ENCODE data around the gene COBL.

COBL gene

GRCh38 chr7:51229620-51230323, 86.8 kb downstream of the COBL start:
- no peak for TF ChIP-seq CTCF (IDR thresholded peaks at IDR 0.05; ENCODE audit: extremely low read depth, missing control alignments)
- no peak for DNase-seq (ENCODE audit: low spot score)

- DNase-seq (ENCODE audit: low spot score) = no peak
- no peak for TF ChIP-seq CTCF (IDR thresholded peaks at IDR 0.05; ENCODE audit: extremely low read depth, missing control alignments)
These were observed 87.5 kb downstream of the COBL start for GRCh38 chr7:51229106-51229537.

- no peak for TF ChIP-seq CTCF (IDR thresholded peaks at IDR 0.05; ENCODE audit: extremely low read depth, missing control alignments)
- DNase-seq (ENCODE audit: low spot score) = no peak
These were observed 88.1 kb downstream of the COBL start for GRCh38 chr7:51228386-51228958.

- TF ChIP-seq CTCF (IDR thresholded peaks at IDR 0.05; ENCODE audit: extremely low read depth, missing control alignments) = no peak
- DNase-seq (ENCODE audit: low spot score) = no peak
These were observed 88.7 kb downstream of the COBL start for GRCh38 chr7:51227861-51228260.

GRCh38 chr7:51226916-51227535, 89.6 kb downstream of the COBL start:
- no peak for TF ChIP-seq CTCF (IDR thresholded peaks at IDR 0.05; ENCODE audit: extremely low read depth, missing control alignments)
- DNase-seq (ENCODE audit: low spot score) = no peak

GRCh38 chr7:51226063-51226755, 90.4 kb downstream of the COBL start:
- no peak for TF ChIP-seq CTCF (IDR thresholded peaks at IDR 0.05; ENCODE audit: extremely low read depth, missing control alignments)
- no peak for DNase-seq (ENCODE audit: low spot score)
